ENCODE data around the gene SLK. TPM values are rescaled to one million over a fixed set of nuclear protein-coding genes. Genes with fewer than 3 reads are reported as not detected.

SLK gene
- total RNA-seq, 1 donor from 2014 or later, result 26.7 TPM

Other genes starting within 250 kb of the SLK start
- 8.3 and 8.6 TPM in 2 replicates for gene SH3PXD2A, start 111.6 kb upstream of the SLK start, total RNA-seq
- 21.7 and 25.1 TPM in 2 replicates for gene STN1, start 49.0 kb upstream of the SLK start, total RNA-seq
- not detected in 2 replicates for gene COL17A1, start 118.7 kb downstream of the SLK start, total RNA-seq
- 11.7 and 12.0 TPM in 2 replicates for gene SFR1, start 155.0 kb downstream of the SLK start, total RNA-seq

All from activated T-helper 2 cell treated with anti-CD3 and anti-CD28 coated beads, Interferon-gamma antibody, Interleukin-2, Interleukin-4, amounts not matched to agents 10 μg/mL and 5 μg/mL and 100 μg/mL, durations not matched to agents 14 hours and 24 hours and 36 hours (primary cell).